Amniotic epithelial cell (primary cell): ENCODE measurements around the gene PVR.
"Not testable (repeated sequence)": the region's sequence is repeated elsewhere in the genome, so short reads cannot be mapped to it uniquely, and the experiment has no call there.

Source experiments
- DNase-seq: peaks from one replicate; pipeline ENCODE4 v3.0.0-alpha.2; 2010; ENCODE audit warnings: low read depth

Gene PVR

DNA sequence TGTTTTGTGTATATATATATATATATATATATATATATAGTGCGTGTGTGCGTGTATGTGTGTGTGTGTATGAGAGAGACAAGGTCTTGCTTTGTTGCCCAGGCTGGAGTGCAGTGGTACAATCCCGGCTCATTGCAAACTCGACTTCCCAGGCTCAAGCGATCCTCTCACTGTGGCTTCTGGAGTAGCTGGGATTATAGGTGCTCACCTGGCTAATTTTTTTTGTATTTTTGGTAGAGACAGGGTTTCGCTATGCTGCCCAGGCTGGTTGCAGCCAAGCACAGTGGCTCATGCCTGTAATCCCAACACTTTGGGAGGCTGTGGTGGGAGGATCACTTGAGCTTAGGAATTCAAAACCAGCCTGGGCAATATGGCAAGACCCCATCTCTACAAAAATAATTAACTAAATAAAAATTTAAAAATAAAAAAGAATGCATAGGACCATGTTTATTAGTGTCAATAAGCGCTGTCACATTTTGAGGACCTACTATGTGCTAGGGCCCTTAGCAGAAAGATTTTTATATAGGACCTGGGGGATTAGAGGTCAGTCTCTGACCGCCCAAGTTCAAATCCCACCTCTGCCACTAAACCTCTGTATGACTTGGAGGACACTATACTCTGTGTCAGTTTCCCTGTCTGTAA is 1.8 kb downstream of the PVR start:
- DNase-seq: no peak

DNA sequence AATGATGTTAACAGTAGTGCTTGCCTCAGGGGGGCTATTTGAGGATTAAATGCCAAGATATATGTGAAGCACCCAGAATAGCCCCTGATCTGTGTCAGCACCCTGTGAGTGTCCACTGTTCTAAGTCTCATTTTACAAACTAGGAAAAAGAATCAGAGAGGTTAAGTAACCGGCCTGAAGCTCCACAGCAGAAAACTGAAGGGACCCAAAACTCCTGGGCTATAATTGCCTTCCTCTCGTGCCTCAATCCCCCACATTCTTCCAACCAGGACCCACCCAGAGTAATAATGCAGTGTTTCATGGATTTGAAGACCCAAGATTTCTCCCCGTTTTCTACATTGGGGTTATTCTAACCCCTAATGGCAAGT is 2.3 kb downstream of the PVR start:
- DNase-seq: no peak

DNA sequence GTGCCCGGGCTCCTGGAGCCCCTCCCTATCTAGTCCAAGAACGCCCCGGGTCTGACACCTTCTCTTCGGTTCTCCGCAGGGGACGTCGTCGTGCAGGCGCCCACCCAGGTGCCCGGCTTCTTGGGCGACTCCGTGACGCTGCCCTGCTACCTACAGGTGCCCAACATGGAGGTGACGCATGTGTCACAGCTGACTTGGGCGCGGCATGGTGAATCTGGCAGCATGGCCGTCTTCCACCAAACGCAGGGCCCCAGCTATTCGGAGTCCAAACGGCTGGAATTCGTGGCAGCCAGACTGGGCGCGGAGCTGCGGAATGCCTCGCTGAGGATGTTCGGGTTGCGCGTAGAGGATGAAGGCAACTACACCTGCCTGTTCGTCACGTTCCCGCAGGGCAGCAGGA is 3.4 kb downstream of the PVR start:
- no peak for DNase-seq

DNA sequence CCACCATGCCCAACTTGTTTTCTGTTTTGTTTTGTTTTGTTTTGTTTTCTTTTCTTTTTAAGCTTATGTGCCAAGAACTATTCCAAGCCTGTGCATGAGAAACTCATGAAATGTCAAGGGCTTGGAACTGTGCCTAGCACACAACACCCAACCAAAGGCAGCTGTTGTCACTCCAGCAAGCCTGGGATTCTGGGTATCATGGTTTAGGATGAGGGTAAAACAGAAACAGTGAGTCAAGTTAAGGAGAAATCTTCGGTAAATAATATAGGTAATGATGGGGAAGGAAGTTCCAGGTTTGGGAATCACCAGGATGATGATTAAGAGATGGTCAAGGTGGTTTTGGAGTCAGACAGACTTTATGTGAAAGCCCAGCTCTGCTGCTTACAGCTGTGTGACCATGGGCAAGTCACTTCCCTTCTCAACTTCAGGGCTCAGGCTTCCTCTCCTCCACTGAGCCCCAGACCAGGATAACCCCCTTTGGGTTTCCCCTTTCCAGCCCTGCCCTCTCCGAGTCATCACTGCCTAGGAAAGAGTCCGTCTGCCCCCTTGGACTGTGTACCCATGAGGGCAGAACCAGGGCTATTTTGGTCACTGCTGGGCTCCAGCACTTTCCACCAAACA is 5.0 kb downstream of the PVR start:
- DNase-seq: peak; percentile 48

DNA sequence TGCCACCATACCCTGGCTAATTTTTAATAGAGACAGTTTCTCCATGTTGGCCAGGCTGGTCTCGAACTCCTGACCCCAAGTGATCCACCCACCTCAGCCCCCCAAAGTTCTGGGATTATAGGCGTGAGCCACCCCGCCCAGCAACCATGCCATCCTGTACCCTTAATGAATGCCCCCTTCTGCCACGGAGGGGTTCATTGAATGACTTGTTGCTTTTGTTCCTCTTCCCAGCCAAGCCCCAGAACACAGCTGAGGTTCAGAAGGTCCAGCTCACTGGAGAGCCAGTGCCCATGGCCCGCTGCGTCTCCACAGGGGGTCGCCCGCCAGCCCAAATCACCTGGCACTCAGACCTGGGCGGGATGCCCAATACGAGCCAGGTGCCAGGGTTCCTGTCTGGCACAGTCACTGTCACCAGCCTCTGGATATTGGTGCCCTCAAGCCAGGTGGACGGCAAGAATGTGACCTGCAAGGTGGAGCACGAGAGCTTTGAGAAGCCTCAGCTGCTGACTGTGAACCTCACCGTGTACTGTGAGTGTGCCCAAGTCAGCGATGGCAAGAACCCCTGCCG is 6.0 kb downstream of the PVR start:
- DNase-seq: no peak

- no peak for DNase-seq
Observed at GRCh38 chr19:44653343-44653742, 9.6 kb downstream of the PVR start.

GRCh38 chr19:44653977-44654774 is 10.5 kb downstream of the PVR start:
- DNase-seq: peak; percentile 64

DNA sequence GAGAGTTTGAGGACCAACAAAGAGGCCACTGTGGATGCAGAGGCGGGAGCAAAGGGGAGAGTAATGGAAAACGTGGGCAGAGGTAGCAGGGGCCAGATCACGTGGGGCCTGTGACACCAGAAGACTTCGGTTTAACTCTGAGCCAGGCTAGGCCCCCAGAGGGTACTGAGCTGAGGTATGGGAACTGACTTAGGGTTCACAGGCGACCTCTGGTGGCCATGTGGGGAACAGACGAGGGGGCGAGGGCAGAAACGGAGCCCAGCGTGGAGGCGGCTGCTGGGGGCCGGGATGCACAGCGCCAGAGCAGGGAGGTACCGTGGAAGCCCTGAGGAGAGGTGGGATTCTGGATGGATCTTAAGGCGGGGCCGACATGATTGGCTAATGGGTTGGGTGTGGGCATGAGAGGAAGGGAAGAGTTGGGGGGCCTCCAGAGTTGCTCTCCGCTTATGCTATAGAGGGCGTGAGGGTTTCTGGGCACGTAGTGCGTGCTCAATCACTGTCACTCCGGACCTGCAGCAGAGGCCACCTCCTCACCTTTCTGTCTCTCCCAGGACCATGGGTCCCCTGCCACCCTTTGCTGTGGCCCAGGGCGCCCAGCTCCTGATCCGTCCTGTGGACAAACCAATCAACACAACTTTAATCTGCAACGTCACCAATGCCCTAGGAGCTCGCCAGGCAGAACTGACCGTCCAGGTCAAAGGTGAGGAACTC is 13.7 kb downstream of the PVR start:
- peak; percentile 45 for DNase-seq

- DNase-seq: no peak
Observed at GRCh38 chr19:44658069-44658733, 14.5 kb downstream of the PVR start.

DNA sequence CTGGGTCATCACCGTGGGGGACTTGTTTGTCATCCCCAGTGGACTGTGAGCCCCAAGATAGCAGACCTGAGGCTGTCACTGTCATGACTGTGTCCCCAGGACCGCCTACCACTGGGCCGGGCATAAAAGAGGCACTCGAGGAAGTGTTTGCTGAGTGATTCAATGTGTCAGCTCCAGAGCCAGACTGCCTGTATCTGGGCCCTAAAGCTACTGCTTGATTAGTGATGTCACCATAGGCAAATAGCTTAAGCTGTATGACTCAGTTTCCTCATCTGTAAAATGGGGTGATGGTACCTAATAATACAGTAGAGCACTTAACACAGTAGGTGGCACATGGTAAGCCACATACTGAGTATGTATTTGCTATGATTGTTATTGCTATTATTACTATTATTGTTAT is 16.4 kb downstream of the PVR start:
- no peak for DNase-seq

- DNase-seq: no peak
Observed at GRCh38 chr19:44661205-44661604, 17.5 kb downstream of the PVR start.

GRCh38 chr19:44661904-44662303 is 18.2 kb downstream of the PVR start:
- DNase-seq: no peak

DNA sequence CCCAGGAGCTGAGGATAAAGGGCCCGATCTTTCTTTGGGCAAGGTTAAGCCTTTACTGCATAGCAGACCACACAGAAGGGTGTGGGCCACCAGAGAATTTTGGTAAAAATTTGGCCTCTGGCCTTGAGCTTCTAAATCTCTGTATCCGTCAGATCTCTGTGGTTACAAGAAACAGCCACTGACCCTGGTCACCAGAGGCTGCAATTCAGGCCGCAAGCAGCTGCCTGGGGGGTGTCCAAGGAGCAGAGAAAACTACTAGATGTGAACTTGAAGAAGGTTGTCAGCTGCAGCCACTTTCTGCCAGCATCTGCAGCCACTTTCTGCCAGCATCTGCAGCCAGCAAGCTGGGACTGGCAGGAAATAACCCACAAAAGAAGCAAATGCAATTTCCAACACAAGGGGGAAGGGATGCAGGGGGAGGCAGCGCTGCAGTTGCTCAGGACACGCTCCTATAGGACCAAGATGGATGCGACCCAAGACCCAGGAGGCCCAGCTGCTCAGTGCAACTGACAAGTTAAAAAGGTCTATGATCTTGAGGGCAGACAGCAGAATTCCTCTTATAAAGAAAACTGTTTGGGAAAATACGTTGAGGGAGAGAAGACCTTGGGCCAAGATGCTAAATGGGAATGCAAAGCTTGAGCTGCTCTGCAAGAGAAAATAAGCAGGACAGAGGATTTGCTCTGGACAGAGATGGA is 19.1 kb downstream of the PVR start:
- peak; percentile 47 for DNase-seq

- no peak for DNase-seq
Observed at GRCh38 chr19:44663996-44664395, 20.3 kb downstream of the PVR start.

DNA sequence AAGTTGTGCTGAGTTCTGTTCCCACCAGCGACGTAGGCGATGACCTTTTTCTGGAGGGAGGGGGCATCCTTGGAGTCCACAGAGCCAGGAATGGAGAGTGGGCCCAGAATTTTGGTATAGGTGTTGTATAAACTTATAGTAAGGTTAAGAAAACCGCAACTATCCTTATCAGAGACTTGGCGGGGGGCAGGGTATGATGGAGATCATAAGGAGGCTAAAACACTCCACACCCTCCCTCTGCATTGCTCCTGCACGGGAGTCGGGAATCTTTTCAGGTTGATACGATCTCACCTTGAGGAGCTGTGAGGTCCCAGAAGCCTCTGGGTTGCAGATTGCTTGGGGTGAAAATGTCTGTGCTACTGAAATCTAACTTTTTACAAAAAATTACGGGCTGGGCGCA is 21.3 kb downstream of the PVR start:
- DNase-seq: no peak

DNA sequence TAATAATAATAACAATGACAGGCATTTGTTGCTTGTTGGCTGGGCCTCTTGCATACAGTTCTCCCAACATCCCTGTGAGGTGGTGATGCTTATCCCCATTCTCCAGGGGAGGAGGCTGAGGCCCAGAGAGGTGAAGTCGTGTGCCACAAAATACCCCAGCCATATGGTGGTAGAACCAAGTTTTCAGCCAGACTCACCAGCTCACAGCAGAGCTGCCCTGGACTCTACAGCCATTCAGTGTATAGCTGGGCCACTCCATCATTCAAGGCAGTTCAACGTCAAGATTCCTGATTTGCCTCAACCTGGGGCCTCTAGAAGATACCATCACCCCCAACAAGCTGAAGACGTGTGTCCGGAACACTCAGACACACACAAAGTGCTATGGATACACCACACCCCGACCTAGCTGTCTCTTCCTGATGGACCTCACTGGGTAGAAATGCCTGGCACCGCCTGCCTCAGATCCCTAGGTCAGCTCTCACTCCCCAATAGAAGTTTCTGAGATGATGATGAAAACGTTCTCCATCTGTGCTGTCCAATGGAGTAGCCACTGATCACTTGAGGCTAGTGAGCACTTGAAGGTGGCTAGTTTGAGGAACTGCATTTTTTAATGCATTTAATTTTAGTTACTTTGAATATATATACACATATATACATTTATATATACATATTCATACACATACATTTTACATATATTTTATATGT is 23.3 kb downstream of the PVR start:
- DNase-seq: no peak

- DNase-seq: no peak
Observed at GRCh38 chr19:44668985-44669764, 25.5 kb downstream of the PVR start.

- DNase-seq: not testable (repeated sequence)
Observed at GRCh38 chr19:44670027-44670426, 26.3 kb downstream of the PVR start.

- DNase-seq: no peak
Observed at GRCh38 chr19:44671400-44671799, 27.7 kb downstream of the PVR start, which contains the start of gene CEACAM19. Gene CEACAM19 (plus strand): TSS chr19:44671482. CDS start chr19:44671932, 450 bp downstream.

DNA sequence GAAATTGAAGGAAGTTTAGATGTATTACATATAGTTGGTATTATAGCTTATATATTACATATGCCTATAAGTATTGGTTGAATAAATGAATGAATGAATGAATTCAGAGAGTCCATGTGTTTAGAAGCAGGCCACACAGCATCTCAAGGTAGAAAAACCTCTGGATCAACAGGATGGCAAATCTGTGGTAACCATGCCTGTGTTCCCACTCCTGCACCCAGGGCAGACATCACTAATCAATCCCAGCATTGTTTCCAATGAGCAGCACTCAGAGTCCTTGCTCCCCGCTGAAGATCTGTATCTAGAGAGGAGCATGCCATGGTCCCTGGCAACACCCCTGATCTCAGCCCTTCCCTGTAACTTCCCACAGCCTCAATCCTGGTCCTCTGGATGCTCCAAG is 28.5 kb downstream of the PVR start:
- no peak for DNase-seq
